SKM-1 treated with dmso at 0.1 percent for 144 hours (cell line): ENCODE measurements around the gene NMT1.

Experiments used
- DNase-seq: peaks from one replicate; lab custom pipeline; 2025; ENCODE audit not compliant: unreplicated experiment; lab: John Stamatoyannopoulos, UW

The NMT1 gene

GRCh38 chr17:45104029-45104428, 42.9 kb downstream of the NMT1 start:
- DNase-seq = no peak

GRCh38 chr17:45104497-45104896, 43.4 kb downstream of the NMT1 start:
- DNase-seq = no peak

- no peak for DNase-seq
These were observed 43.9 kb downstream of the NMT1 start for GRCh38 chr17:45104907-45105624.

GRCh38 chr17:45106096-45106495, 45.0 kb downstream of the NMT1 start:
- DNase-seq = no peak

GRCh38 chr17:45106582-45106981, 45.5 kb downstream of the NMT1 start:
- no peak for DNase-seq

- DNase-seq = no peak
These were observed 46.3 kb downstream of the NMT1 start for GRCh38 chr17:45107293-45108010.

- DNase-seq = no peak
These were observed 46.9 kb downstream of the NMT1 start for GRCh38 chr17:45108051-45108450.

GRCh38 chr17:45108595-45109521, 47.7 kb downstream of the NMT1 start:
- DNase-seq = no peak

- no peak for DNase-seq
These were observed 49.8 kb downstream of the NMT1 start for GRCh38 chr17:45110676-45111611.

- no peak for DNase-seq
These were observed 50.7 kb downstream of the NMT1 start for GRCh38 chr17:45111850-45112249.

- DNase-seq = no peak
These were observed 51.7 kb downstream of the NMT1 start for GRCh38 chr17:45112559-45113423.

- no peak for DNase-seq
These were observed 52.3 kb downstream of the NMT1 start for GRCh38 chr17:45113424-45113754.

- DNase-seq = no peak
These were observed 53.2 kb downstream of the NMT1 start for GRCh38 chr17:45114117-45114932.

GRCh38 chr17:45115015-45115625, 54.0 kb downstream of the NMT1 start:
- no peak for DNase-seq

GRCh38 chr17:45115871-45116270, 54.8 kb downstream of the NMT1 start:
- DNase-seq = no peak

GRCh38 chr17:45116434-45117016, 55.4 kb downstream of the NMT1 start:
- no peak for DNase-seq

- no peak for DNase-seq
These were observed 56.2 kb downstream of the NMT1 start for GRCh38 chr17:45117334-45117733.
